Activated naive CD4-positive, alpha-beta T cell treated with anti-CD3 and anti-CD28 coated beads, Interleukin-2, amount 50 U/mL, for 24 hours (primary cell): Measurements from ENCODE around the gene FAM149B1.

Source experiments
- H3K27ac Mint-ChIP-seq: one replicate; pipeline ENCODE4 v1.8.0; 2021; ENCODE audit warnings: mild to moderate bottlenecking, mixed read lengths
- H3K27me3 Mint-ChIP-seq: one replicate; pipeline ENCODE4 v1.8.0; 2021; ENCODE audit warnings: mixed read lengths
- H3K36me3 Mint-ChIP-seq: one replicate; pipeline ENCODE4 v1.8.0; 2021; ENCODE audit warnings: mixed read lengths
- H3K4me1 Mint-ChIP-seq: one replicate; pipeline ENCODE4 v1.8.0; 2021; ENCODE audit warnings: mixed read lengths
- H3K4me3 Mint-ChIP-seq: one replicate; pipeline ENCODE4 v1.8.0; 2021; ENCODE audit warnings: mild to moderate bottlenecking, mixed read lengths
- H3K9me3 Mint-ChIP-seq: one replicate; pipeline ENCODE4 v1.8.0; 2021; ENCODE audit warnings: mixed read lengths

Gene FAM149B1

DNA sequence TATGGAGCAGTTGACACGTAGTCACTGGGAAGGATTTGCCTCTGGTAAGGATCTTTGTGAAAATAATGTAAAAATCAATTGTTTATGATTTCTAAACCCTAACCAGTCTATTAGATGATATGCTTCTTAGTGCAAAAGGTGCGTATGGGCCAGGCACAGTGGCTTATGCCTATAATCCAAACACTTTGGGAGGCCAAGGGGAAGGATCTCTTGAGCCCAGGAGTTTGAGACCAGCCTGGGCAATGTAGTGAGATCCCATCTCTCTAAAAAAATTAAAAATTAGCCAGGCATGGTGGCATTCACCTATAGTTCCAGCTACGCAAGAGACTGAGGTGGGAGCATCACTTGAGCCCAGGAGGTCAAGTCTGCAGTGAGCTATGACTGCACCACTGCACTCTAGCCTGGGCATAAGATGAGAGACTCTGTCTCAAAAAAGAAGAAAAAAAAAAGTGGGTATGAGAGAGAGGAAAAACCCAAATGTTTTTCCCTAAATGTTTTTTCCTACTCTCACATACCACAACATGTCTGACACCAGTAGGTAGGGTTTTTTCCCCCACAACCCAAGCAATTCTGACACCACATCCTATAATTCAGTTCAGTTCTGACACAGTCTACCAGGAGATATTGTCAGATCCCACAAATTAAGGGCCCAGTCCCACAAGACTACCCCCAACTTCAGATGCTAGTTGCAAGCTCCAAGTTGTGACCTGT lies 42.6 kb downstream of the FAM149B1 start:
- Mint-ChIP-seq H3K36me3 (peaks cover 23% of the 10 kb centered on the region), H3K9me3 (no peaks in the 10 kb centered on the region), H3K4me3 (no peak overlapping the region), H3K27me3 (no peaks in the 10 kb centered on the region), H3K4me1 (no peaks in the 10 kb centered on the region), H3K27ac (no peak overlapping the region)

DNA sequence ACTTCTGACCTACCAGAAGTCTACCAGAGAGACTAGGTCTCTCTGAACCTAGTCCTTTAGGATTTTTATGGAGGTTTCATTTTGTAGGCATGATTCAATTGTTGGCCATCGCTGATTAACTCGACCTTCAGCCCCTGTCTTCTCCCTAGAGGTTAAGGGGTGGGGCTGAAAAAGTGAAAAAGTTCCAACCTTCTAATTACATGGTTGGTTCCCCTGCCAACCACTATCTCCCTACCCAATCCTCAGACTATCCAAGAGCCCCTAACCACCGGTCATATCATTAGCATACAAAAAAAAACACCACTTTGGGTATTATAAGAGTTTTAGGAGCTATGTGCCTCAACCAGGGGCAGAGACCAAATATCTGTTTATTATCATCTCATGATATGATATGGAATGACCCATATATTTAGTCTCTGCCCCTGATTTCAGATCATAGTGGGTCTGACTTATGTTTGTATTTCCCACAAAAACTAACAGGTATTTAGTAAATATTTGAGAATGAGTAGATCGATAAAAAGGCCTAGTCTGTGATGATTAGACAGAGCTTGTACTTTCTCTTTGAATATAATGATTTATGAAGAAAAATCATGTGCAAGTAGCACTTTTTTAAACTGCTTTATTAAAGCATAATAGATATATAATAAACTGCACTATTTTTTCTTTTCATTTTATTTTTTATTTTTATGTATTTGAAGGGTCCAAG lies 43.3 kb downstream of the FAM149B1 start:
- H3K27ac Mint-ChIP-seq = no peak overlapping the region
- no peak overlapping the region for H3K4me3 Mint-ChIP-seq
- H3K27me3 Mint-ChIP-seq = no peaks in the 10 kb centered on the region
- H3K4me1 Mint-ChIP-seq = no peaks in the 10 kb centered on the region
- peaks cover 26% of the 10 kb centered on the region for H3K36me3 Mint-ChIP-seq
- H3K9me3 Mint-ChIP-seq = no peaks in the 10 kb centered on the region

DNA sequence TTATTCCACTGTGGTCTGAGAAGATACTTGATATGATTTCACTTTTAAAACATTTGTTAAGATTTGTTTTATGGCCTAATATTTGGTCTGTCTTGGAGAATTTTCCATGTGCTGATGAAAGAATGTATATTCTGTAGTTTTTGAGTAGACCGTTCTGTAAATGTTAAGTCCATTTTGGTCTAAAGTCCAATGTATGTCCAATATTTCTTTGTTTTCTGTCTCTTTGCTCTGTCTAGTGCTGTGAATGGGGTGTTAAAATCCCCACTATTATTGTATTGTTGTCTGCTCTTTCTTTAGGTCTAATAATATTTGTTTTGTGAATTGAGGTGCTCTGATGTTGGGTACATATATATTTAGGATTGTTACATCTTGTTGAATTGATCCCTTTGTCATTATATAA lies 47.8 kb downstream of the FAM149B1 start:
- Mint-ChIP-seq H3K4me3 (no peak overlapping the region), H3K4me1 (no peaks in the 10 kb centered on the region), H3K27me3 (no peaks in the 10 kb centered on the region), H3K27ac (no peak overlapping the region), H3K36me3 (peaks cover 33% of the 10 kb centered on the region), H3K9me3 (no peaks in the 10 kb centered on the region)

DNA sequence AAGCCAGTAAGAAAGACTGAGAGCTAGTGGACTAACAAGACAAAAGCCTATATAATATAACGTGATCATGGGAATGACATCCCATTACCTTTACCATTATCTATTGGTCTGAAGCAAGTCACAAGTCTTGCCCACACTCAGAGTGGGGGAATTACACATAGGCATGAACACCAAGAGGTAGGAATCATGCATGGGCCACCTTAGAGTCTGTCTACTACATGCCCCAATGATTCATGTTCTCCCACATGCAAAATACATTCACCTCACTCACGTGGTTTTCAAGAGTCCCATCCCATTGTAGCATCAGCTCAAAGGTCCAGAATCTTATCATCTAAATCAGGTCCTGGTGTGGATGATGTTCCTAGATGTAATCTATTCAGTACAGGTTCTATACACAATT lies 49.7 kb downstream of the FAM149B1 start:
- no peak overlapping the region for H3K4me3 Mint-ChIP-seq
- no peaks in the 10 kb centered on the region for H3K9me3 Mint-ChIP-seq
- no peaks in the 10 kb centered on the region for H3K4me1 Mint-ChIP-seq
- H3K27me3 Mint-ChIP-seq = no peaks in the 10 kb centered on the region
- H3K36me3 Mint-ChIP-seq = peaks cover 28% of the 10 kb centered on the region
- no peak overlapping the region for H3K27ac Mint-ChIP-seq

DNA sequence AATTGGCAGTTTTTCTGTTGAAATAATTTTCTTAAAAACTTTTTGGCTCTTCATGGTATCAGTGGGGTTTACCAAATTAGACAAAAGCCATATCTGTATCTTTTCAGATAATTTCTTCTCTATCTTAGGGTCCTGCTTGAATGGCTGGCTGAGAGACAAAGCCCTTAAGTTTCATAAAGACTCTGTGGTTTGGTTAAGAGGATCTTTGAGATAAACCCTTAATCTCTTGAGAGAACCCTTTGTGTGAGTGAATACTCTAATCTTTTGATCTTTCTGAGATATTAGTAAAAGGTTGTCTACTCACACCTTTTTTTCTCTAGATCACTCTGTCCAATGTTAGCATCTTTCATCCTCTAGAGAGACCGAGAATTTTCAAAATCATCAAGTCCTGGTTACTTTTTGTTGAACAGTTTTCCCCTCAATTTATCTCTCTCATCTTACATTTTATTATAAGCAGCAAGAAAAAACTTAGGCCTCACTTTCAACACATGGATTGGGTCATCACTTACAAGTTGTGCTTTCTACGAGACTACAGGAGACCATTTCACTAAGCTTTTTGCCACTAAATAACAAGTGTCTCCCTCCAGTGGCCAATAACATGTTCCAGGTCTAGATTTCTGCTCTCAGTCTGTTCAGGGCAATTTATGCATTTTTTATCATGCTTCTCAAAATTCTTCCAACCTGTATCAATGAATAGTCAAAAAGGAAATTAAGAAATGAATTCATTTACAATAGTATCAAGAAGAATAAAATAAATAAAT lies 50.7 kb downstream of the FAM149B1 start:
- peaks cover 22% of the 10 kb centered on the region for H3K36me3 Mint-ChIP-seq
- no peaks in the 10 kb centered on the region for H3K4me1 Mint-ChIP-seq
- no peak overlapping the region for H3K27ac Mint-ChIP-seq
- no peaks in the 10 kb centered on the region for H3K27me3 Mint-ChIP-seq
- no peak overlapping the region for H3K4me3 Mint-ChIP-seq
- no peaks in the 10 kb centered on the region for H3K9me3 Mint-ChIP-seq

DNA sequence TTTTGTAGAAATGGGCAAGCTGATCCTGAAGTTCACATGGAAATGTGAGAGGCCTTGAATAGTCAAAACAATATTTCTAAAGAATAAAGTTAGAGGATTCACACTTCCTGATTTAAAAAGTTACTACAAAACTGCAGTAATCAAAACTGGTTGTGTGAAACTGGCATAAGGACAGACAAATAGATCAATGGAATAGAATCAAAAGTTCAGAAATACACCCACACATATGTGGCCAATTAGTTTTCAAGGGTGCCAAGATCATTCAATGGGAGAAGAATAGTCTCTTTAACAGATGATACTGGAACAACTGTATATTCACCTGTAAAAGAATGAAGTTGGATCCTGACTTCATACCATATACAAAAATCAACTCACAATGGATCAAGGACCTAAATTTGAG lies 51.5 kb downstream of the FAM149B1 start:
- Mint-ChIP-seq H3K27ac (no peak overlapping the region), H3K4me1 (no peaks in the 10 kb centered on the region), H3K9me3 (no peaks in the 10 kb centered on the region), H3K4me3 (no peak overlapping the region), H3K36me3 (peaks cover 17% of the 10 kb centered on the region), H3K27me3 (no peaks in the 10 kb centered on the region)

DNA sequence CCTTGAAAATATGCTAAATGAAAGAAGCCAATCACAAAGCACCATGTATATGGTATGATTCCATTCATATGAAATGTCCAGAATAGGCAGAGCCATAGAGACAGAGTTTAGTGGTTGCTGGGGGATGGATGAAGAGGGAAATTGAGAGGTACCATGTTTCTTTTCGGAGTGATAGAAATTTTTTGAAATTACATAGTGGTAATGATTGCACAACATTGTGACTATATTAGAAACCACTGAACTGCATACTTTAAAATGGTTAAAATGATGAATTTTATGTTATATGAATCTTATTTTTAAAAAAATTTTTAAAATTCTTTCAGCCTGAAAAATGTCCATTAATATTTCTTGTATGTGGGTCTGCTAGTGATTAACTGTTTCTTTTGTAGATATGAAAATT lies 53.1 kb downstream of the FAM149B1 start:
- Mint-ChIP-seq H3K9me3 (no peaks in the 10 kb centered on the region), H3K4me1 (no peaks in the 10 kb centered on the region), H3K27ac (no peak overlapping the region), H3K27me3 (no peaks in the 10 kb centered on the region), H3K36me3 (peaks cover 12% of the 10 kb centered on the region), H3K4me3 (no peak overlapping the region)

DNA sequence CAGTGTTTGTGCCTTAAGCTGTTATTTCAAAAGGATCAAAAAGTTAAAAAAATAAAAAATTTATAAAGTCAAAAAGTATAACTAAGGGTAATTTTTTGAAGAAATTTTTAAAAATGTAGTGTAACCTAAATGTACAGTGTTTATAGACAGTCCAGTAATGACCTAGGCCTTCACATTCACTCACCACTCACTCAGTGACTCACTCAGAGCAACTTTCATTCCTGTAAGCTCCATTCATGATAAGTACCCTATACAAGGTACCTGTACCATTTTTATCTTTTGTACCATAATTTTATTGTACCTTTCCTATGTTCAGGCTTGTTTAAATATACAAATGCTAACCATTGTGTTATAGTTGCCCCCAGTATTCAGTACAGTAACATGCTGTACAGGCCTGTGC lies 57.6 kb downstream of the FAM149B1 start:
- Mint-ChIP-seq H3K4me1 (no peaks in the 10 kb centered on the region), H3K27ac (no peak overlapping the region), H3K27me3 (no peaks in the 10 kb centered on the region), H3K36me3 (peaks cover 4% of the 10 kb centered on the region), H3K4me3 (no peak overlapping the region), H3K9me3 (no peaks in the 10 kb centered on the region)

DNA sequence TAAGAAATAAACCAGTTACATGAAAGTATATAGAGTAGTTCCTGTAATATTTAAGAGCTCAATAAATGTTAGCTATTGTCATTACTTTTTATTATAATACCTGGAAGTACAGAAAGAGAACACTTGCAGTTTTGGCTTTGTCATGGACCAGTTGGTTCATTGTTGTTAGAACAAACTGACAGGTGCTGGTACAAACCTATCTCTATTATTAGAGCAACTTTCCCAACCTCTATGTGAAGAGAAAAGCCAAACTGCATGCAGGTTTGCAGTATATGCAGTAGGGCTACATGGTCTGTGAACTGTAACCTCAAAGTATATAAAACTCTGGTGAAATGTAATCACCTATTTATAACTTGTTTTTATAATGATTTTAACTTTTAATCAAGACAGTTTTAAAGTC lies 58.7 kb downstream of the FAM149B1 start:
- H3K27ac Mint-ChIP-seq = no peak overlapping the region
- no peaks in the 10 kb centered on the region for H3K27me3 Mint-ChIP-seq
- H3K4me3 Mint-ChIP-seq = no peak overlapping the region
- no peaks in the 10 kb centered on the region for H3K9me3 Mint-ChIP-seq
- H3K4me1 Mint-ChIP-seq = no peaks in the 10 kb centered on the region
- H3K36me3 Mint-ChIP-seq = peaks cover 4% of the 10 kb centered on the region

DNA sequence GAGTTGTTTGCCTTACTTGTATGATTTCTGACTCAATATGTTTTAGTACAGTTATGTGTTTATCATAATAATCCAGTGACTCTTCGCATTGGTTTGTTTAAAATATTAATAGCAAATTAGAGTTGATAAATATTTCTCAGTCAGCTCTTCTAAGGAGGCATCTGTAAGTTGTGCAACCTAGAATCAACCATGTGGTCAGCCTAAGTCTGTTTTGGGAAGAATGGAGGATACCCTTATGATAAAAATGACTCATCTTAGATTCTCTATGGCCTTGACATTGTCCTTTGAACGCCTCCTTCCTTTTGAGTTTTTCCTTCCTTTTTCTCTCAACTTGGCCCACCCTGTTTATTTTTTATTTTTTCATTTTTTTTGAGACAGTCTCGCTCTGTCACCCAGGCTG lies 60.3 kb downstream of the FAM149B1 start:
- Mint-ChIP-seq H3K27me3 (no peaks in the 10 kb centered on the region), H3K4me3 (no peak overlapping the region), H3K4me1 (no peaks in the 10 kb centered on the region), H3K27ac (no peak overlapping the region), H3K36me3 (peaks cover 5% of the 10 kb centered on the region), H3K9me3 (no peaks in the 10 kb centered on the region)

DNA sequence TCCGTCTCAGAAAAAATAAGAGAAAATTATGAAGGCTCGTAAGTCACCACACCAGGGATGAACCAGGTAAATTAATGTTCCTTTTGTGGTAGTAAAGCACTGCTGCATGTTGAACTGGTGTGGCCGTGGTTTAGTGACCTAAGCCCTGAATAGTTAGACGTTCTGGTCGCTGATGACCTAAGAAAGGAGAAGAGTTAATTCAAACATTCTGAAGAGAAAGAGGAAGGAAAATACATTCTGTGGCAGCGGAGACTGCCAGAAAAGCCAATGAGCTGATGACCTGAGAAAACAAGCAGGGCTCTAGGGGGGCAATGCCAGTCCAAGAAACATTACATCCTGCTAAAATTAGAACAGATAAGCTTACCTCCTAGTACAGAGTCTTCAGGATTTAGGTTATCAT lies 61.6 kb downstream of the FAM149B1 start:
- Mint-ChIP-seq H3K4me1 (no peaks in the 10 kb centered on the region), H3K27ac (no peak overlapping the region), H3K27me3 (no peaks in the 10 kb centered on the region)

DNA sequence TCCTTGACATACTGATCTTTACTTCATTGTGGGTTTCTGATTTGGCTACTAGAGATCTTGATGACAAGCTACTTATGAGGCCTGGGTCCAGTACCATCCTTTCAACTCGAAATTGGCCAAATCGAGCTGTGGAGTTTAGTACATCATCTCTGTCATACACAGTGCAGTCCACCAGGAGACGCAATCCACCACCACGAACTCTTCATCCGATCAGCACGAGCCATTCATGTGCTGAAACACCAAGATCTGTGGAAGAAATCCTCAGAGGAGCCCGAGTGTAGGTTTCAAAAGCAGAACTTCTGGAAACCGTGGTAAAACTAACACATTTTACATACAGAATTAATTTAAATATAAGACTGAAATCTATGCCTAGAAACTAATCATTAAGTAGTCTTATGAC lies 65.0 kb downstream of the FAM149B1 start:
- Mint-ChIP-seq H3K27ac (no peak overlapping the region), H3K4me1 (no peaks in the 10 kb centered on the region), H3K4me3 (no peak overlapping the region), H3K27me3 (no peaks in the 10 kb centered on the region), H3K9me3 (no peaks in the 10 kb centered on the region), H3K36me3 (peaks cover 5% of the 10 kb centered on the region)

More for the DNA sequence above, 61.6 kb downstream of the FAM149B1 start:
- Mint-ChIP-seq H3K36me3 (peaks cover 5% of the 10 kb centered on the region), H3K4me3 (no peak overlapping the region), H3K9me3 (no peaks in the 10 kb centered on the region)

DNA sequence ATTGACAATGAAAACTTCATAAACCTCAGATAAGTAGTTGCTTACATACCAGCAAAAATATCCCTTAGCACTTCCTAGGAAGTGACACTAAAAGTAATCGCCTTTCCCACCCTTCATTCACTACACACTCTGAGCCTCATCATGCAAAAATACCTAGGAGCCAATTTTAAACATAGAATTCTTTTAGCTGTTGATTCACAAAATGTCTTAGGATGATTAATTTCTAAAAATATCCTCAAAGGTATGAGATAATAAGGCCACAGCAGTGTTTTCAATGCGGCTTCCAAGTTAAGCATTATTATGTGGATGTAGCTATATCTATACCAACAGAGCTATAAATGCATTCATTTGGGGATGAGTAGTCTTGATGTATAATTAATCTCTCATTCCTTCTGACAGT lies 66.0 kb downstream of the FAM149B1 start:
- Mint-ChIP-seq H3K27me3 (no peaks in the 10 kb centered on the region), H3K4me1 (no peaks in the 10 kb centered on the region), H3K4me3 (no peak overlapping the region), H3K36me3 (peaks cover 5% of the 10 kb centered on the region), H3K9me3 (no peaks in the 10 kb centered on the region), H3K27ac (no peak overlapping the region)

DNA sequence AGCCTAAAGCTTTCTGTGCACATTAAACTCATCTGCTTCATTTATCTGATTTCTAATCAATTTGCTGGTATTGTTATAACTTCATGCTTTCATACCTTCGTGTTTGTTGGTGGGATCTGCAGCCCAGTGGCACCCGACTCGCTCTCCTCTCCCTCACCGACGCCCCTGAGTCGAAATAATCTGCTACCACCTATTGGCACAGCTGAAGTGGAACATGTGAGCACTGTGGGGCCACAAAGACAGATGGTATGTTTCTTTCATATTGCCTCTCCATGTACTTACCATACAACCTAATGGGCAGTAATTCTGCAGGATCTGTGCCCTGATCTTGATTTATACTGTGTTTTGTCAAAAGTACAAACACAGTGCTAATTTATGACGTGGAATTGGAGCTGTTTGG lies 66.8 kb downstream of the FAM149B1 start:
- Mint-ChIP-seq H3K27ac (peak overlapping the region; percentile 12), H3K4me3 (no peak overlapping the region), H3K27me3 (no peaks in the 10 kb centered on the region), H3K36me3 (peaks cover 4% of the 10 kb centered on the region), H3K9me3 (no peaks in the 10 kb centered on the region), H3K4me1 (no peaks in the 10 kb centered on the region)

DNA sequence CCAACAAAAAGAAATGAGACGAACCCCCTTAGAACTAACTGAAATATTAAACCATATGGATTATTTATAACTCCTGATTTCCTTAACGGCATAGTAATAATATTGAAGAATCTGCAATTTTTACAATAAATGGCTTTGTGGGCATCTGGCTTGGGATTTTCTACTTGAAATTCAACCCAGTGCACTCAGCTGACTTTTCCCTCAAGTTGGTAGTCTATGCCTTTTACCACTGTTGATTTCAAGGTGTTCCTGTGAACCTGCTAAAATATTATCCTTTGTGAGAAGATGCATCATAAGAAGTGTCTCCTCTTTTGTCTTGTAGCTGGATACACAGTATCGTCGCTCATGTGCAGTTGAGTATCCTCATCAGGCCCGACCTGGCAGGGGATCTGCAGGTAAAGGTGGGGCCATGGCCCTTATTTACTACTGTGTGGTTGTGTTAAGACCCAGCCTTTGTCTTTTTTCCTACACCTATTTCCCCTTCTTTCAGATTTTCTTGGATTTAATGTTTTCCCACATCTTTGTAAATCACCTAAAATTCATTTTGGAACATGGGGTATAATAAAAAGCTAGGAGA lies 71.2 kb downstream of the FAM149B1 start:
- Mint-ChIP-seq H3K27ac (no peak overlapping the region), H3K9me3 (no peaks in the 10 kb centered on the region), H3K4me3 (no peak overlapping the region), H3K36me3 (peaks cover 5% of the 10 kb centered on the region), H3K27me3 (no peaks in the 10 kb centered on the region), H3K4me1 (peaks cover 4% of the 10 kb centered on the region)

DNA sequence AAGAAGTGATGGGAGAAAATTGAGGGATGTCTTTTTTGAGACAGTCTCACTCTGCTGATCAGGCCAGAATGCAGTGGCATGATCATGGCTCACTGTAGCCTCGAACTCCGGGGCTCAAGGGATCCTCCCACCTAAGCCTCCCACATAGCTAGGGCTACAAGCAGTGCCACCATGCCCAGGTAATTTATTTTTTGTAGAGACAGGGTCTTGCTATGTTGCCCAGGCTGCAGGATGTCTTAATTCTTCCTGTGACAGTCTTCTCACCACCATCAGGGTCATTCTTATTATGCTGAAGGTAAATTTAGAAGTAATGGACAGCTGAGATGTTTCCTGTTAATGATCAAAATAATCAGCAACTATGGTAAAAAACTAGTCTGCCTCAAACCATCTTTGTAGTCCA lies 72.0 kb downstream of the FAM149B1 start:
- no peak overlapping the region for H3K27ac Mint-ChIP-seq
- H3K4me3 Mint-ChIP-seq = no peak overlapping the region
- peaks cover 9% of the 10 kb centered on the region for H3K36me3 Mint-ChIP-seq
- peaks cover 12% of the 10 kb centered on the region for H3K4me1 Mint-ChIP-seq
- no peaks in the 10 kb centered on the region for H3K9me3 Mint-ChIP-seq
- H3K27me3 Mint-ChIP-seq = no peaks in the 10 kb centered on the region
